ENCODE measurements around the gene FAM124B. TPM values are rescaled to one million over a fixed set of nuclear protein-coding genes. Genes with fewer than 3 reads are reported as not detected.

The FAM124B gene
- total RNA-seq, 1 experiment from 2014 or later, result not detected

DNA sequence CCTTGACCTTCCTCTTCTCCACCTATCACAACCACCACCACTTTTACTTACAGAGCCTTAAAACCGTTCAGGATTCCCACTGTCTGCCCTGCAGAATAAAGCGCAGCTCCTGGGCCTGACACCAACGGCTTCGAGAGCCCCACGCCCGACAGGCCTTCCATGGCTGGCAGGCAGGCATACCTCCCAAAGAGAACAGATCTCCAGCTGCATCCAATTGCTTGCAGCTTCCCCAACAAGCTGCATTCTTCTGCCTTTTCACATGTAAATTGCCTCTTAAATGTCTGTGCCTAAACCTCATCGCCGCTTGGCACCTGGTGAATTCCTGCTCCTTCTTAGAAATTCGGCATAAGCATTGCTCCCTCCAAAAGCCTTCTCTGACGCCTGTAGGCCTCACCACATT is 31.5 kb upstream of the FAM124B start:
- Histone ChIP-seq H2AFZ (ENCODE audit: low read length) (no peak overlapping the region), H3K4me2 (ENCODE audit: low read length) (no peak overlapping the region), H3K4me3 (ENCODE audit: low read length) (no peak overlapping the region), H3K79me2 (ENCODE audit: low read length) (no peaks in the 10 kb centered on the region), H3K36me3 (ENCODE audit: low read depth, low read length) (no peaks in the 10 kb centered on the region), H3K27me3 (ENCODE audit: low read length) (no peaks in the 10 kb centered on the region), H3K4me1 (ENCODE audit: insufficient read depth, low read length) (peaks cover 19% of the 10 kb centered on the region), H3K9ac (ENCODE audit: low read length) (no peak overlapping the region), H3K27ac (ENCODE audit: low read length) (no peak overlapping the region), H3F3A (ENCODE audit: low read length, unreplicated experiment) (no peaks in the 10 kb centered on the region), H3K9me3 (ENCODE audit: low read length) (no peaks in the 10 kb centered on the region), H4K20me1 (ENCODE audit: low read length) (no peaks in the 10 kb centered on the region), H3K9me2 (replicated peaks; ENCODE audit: low read length) (no peaks in the 10 kb centered on the region)
- no peak for TF ChIP-seq EZH2 (IDR thresholded peaks at IDR 0.05; ENCODE audit: low read length, unreplicated experiment)
- DNase-seq (no peak), ATAC-seq (no peak)
- POLR2A ChIA-PET (ENCODE audit: unreplicated experiment), result no interaction called here
- CTCF ChIA-PET, result no interaction called here
- no TSS peak for BruUV-seq (replicated peaks)
- intact Hi-C loops (cut with micrococcal nuclease), result no loop called here

GRCh38 chr2:224432003-224432579 is 30.2 kb upstream of the FAM124B start:
- Histone ChIP-seq H3K9ac (ENCODE audit: low read length) (no peak overlapping the region), H3K36me3 (ENCODE audit: low read depth, low read length) (no peaks in the 10 kb centered on the region), H2AFZ (ENCODE audit: low read length) (no peak overlapping the region), H3K4me2 (ENCODE audit: low read length) (no peak overlapping the region), H3K4me1 (ENCODE audit: insufficient read depth, low read length) (peaks cover 14% of the 10 kb centered on the region), H4K20me1 (ENCODE audit: low read length) (no peaks in the 10 kb centered on the region), H3K9me2 (replicated peaks; ENCODE audit: low read length) (no peaks in the 10 kb centered on the region), H3F3A (ENCODE audit: low read length, unreplicated experiment) (no peaks in the 10 kb centered on the region), H3K27ac (ENCODE audit: low read length) (no peak overlapping the region), H3K79me2 (ENCODE audit: low read length) (no peaks in the 10 kb centered on the region), H3K9me3 (ENCODE audit: low read length) (no peaks in the 10 kb centered on the region), H3K27me3 (ENCODE audit: low read length) (no peaks in the 10 kb centered on the region), H3K4me3 (ENCODE audit: low read length) (no peak overlapping the region)
- no peak for DNase-seq
- intact Hi-C loops (cut with micrococcal nuclease), result no loop called here
- ATAC-seq, result no peak
- ChIA-PET POLR2A (ENCODE audit: unreplicated experiment) (no interaction called here), CTCF (no interaction called here)
- TF ChIP-seq EZH2phosphoT487 (IDR thresholded peaks at IDR 0.05; ENCODE audit: borderline replicate concordance, low read length) (no peak), EZH2 (IDR thresholded peaks at IDR 0.05; ENCODE audit: low read length, unreplicated experiment) (no peak)
- TF ChIP-seq, protein P1, sequence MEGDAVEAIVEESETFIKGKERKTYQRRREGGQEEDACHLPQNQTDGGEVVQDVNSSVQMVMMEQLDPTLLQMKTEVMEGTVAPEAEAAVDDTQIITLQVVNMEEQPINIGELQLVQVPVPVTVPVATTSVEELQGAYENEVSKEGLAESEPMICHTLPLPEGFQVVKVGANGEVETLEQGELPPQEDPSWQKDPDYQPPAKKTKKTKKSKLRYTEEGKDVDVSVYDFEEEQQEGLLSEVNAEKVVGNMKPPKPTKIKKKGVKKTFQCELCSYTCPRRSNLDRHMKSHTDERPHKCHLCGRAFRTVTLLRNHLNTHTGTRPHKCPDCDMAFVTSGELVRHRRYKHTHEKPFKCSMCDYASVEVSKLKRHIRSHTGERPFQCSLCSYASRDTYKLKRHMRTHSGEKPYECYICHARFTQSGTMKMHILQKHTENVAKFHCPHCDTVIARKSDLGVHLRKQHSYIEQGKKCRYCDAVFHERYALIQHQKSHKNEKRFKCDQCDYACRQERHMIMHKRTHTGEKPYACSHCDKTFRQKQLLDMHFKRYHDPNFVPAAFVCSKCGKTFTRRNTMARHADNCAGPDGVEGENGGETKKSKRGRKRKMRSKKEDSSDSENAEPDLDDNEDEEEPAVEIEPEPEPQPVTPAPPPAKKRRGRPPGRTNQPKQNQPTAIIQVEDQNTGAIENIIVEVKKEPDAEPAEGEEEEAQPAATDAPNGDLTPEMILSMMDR (conservative IDR thresholded peaks at IDR 0.05; ENCODE audit: low read depth, low read length), result no peak
- no TSS peak for BruUV-seq (replicated peaks)

- BruUV-seq (replicated peaks), result no TSS peak
- no peak overlapping the region for H3K4me2 ChIP-seq (ENCODE audit: low read length)
- no peaks in the 10 kb centered on the region for H4K20me1 ChIP-seq (ENCODE audit: low read length)
- ATAC-seq (no peak), DNase-seq (no peak)
- H3F3A ChIP-seq (ENCODE audit: low read length, unreplicated experiment), result no peaks in the 10 kb centered on the region
- CTCF ChIA-PET, result no interaction called here
- H3K4me1 ChIP-seq (ENCODE audit: insufficient read depth, low read length), result no peaks in the 10 kb centered on the region
- no peaks in the 10 kb centered on the region for H3K79me2 ChIP-seq (ENCODE audit: low read length)
- no peak overlapping the region for H3K9ac ChIP-seq (ENCODE audit: low read length)
- POLR2A ChIA-PET (ENCODE audit: unreplicated experiment), result no interaction called here
- H3K9me2 ChIP-seq (replicated peaks; ENCODE audit: low read length), result no peaks in the 10 kb centered on the region
- H3K27ac ChIP-seq (ENCODE audit: low read length), result no peak overlapping the region
- H3K9me3 ChIP-seq (ENCODE audit: low read length), result no peaks in the 10 kb centered on the region
- TF ChIP-seq EZH2 (IDR thresholded peaks at IDR 0.05; ENCODE audit: low read length, unreplicated experiment) (no peak), EZH2phosphoT487 (IDR thresholded peaks at IDR 0.05; ENCODE audit: borderline replicate concordance, low read length) (no peak)
- TF ChIP-seq, protein P1 (conservative IDR thresholded peaks at IDR 0.05; ENCODE audit: low read depth, low read length), result no peak
- intact Hi-C loops (cut with micrococcal nuclease), result no loop called here
- H3K27me3 ChIP-seq (ENCODE audit: low read length), result no peaks in the 10 kb centered on the region
- H3K4me3 ChIP-seq (ENCODE audit: low read length), result no peak overlapping the region
- H2AFZ ChIP-seq (ENCODE audit: low read length), result no peak overlapping the region
- H3K36me3 ChIP-seq (ENCODE audit: low read depth, low read length), result no peaks in the 10 kb centered on the region
Observed at GRCh38 chr2:224429441-224429810, 27.5 kb upstream of the FAM124B start.

Data from PC-3 (cell line).